Choroid plexus epithelial cell (primary cell): ENCODE measurements around the gene SDE2.

Experiments
- DNase-seq: peaks from one replicate; pipeline ENCODE4 v3.0.0-alpha.2; 2010; ENCODE audit warnings: low read depth
- H3K4me3 ChIP-seq: 2 replicates; pipeline ENCODE4 v1.5.1; 2011; ENCODE audit warnings: low read depth, mild to moderate bottlenecking, control low read depth, low read length, moderate library complexity
- TF ChIP-seq, protein P1 (sequence below): conservative IDR thresholded peaks from 2 replicates; pipeline ENCODE4 v1.5.1; 2011; ENCODE audit warnings: low read depth, mild to moderate bottlenecking, control low read depth, inconsistent platforms, low read length, moderate library complexity

Gene SDE2

DNA sequence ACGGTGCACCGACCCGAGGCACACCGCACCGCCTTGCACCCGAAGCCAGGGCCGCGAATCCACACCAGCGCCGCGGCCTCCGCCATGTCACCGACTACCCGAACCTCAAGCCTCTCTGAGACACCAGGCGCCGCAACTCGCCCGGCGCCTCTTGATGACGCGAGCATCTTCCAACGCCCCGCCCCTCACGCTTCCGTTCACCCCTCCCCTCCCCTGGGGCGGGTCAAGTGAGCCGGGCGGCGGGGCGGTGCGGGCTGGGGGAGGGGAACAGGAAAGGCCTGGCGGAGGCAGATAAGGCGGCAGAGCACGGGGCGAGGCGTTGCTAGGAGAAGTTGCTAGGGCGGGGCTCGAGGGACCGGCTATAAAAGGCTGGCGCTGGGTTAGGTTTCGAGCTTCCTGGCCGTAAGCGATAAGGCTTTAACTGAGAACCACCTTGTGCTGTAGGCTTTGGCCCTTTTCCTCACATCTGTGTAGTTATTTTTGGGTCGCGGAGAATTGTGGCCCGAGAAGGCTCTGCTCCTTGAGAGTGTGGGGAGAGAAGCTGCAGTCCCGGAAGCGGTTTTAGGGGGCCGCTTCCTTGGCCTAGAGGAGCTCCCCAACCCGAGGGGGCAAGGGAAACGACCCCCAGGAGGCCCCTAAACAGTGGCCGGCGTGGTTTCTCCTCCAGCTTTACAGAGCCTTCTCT lies at the start of gene SDE2:
Gene SDE2, minus strand, starts transcription at position 117 of the 685 bp plus-strand sequence. Its CDS starts 31 bp downstream, at position 86.
- H3K4me3 ChIP-seq, result peak within 1 kb of the TSS; percentile 80
- TF ChIP-seq, protein P1, sequence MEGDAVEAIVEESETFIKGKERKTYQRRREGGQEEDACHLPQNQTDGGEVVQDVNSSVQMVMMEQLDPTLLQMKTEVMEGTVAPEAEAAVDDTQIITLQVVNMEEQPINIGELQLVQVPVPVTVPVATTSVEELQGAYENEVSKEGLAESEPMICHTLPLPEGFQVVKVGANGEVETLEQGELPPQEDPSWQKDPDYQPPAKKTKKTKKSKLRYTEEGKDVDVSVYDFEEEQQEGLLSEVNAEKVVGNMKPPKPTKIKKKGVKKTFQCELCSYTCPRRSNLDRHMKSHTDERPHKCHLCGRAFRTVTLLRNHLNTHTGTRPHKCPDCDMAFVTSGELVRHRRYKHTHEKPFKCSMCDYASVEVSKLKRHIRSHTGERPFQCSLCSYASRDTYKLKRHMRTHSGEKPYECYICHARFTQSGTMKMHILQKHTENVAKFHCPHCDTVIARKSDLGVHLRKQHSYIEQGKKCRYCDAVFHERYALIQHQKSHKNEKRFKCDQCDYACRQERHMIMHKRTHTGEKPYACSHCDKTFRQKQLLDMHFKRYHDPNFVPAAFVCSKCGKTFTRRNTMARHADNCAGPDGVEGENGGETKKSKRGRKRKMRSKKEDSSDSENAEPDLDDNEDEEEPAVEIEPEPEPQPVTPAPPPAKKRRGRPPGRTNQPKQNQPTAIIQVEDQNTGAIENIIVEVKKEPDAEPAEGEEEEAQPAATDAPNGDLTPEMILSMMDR, result no peak
- DNase-seq, result peak; percentile 100

DNA sequence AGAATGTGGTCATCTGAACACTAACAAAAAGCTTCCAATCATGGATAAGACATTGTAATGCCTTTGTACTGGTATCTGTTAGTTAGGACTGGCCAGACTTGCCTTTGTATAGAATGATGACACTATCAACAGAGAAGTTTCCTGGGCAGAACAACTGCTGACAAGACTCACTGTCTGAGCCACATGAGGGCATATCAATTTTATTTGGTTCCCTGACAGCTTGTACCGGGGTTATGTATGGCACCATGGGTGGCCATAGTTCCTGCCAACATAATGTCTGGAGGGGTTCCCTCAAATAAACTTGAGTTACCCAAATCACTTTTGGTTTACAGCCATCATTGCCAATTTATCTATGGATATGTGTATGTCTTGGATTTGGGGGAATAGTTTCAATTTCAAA lies 49.7 kb upstream of the SDE2 start:
- no peak overlapping the region for H3K4me3 ChIP-seq
- TF ChIP-seq, protein P1, result no peak
- DNase-seq, result no peak

DNA sequence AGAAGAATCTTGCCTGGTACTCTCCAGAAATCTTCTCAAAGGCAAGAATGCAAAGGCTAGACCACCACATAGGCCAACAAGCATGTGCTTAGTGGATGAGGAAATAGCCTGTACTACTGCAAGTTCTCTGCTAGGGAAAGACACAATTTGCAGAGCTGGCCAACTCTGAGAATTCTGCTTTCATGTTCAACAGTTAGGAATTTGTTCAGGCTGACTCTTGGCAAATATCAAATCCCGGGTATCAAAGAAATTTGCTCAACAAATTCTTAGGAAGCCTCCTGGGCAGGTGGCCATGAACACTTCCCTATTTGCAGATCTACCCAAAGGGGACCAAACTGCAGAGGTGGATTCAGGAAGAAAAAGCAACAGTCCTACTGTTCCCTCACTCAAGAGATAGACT lies 48.4 kb upstream of the SDE2 start:
- DNase-seq, result peak; percentile 70
- H3K4me3 ChIP-seq, result no peak overlapping the region
- TF ChIP-seq, protein P1, result no peak

DNA sequence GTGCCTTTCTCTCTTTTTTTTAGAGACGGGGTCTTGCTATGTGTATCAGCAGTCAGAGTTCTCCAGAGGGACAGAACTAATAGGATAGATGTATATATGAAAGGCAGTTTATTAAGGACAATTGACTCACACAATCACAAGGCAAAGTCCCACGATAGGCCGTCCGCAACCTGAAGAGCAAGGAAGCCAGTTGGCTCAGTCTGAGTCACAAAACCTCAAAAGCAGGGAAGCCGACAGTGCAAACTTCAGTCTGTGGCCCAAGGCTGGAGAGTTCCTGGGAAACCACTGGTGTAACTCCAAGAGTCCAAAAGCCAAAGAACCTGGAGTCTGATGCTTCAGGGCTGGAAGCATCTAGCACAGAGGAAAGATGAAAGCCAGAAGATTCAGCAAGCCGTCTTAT lies 47.1 kb upstream of the SDE2 start:
- DNase-seq, result peak; percentile 73
- TF ChIP-seq, protein P1, result no peak
- no peak overlapping the region for H3K4me3 ChIP-seq

- DNase-seq, result peak; percentile 5
- no peak overlapping the region for H3K4me3 ChIP-seq
- TF ChIP-seq, protein P1, result no peak
Measured at GRCh38 chr1:226044514-226045101, 45.5 kb upstream of the SDE2 start.

GRCh38 chr1:226041419-226041818 lies 42.3 kb upstream of the SDE2 start:
- TF ChIP-seq, protein P1, result no peak
- no peak for DNase-seq
- H3K4me3 ChIP-seq, result no peak overlapping the region

- TF ChIP-seq, protein P1, result no peak
- DNase-seq, result no peak
- H3K4me3 ChIP-seq, result no peak overlapping the region
Measured at GRCh38 chr1:226038661-226039060, 39.5 kb upstream of the SDE2 start.
